ENCODE measurements around the gene EFCAB10.
"Not testable (repeated sequence)": the region's sequence is repeated elsewhere in the genome, so short reads cannot be mapped to it uniquely, and the experiment has no call there.

EFCAB10 gene

GRCh38 chr7:105524840-105525239 is 56.5 kb downstream of the EFCAB10 start:
- TF ChIP-seq TCF4 (CRISPR knock-in tag; IDR thresholded peaks at IDR 0.05; ENCODE audit: borderline replicate concordance) = no peak
- TF ChIP-seq ZC3H10 (CRISPR knock-in tag; IDR thresholded peaks at IDR 0.05) = no peak
- TF ChIP-seq ESRRG (CRISPR knock-in tag; IDR thresholded peaks at IDR 0.05) = no peak
- TF ChIP-seq ZFP30 (CRISPR knock-in tag; IDR thresholded peaks at IDR 0.05) = no peak
- no peak for TF ChIP-seq CSRNP3 (CRISPR knock-in tag; IDR thresholded peaks at IDR 0.05)
- TF ChIP-seq ZNF8 (CRISPR knock-in tag; IDR thresholded peaks at IDR 0.05) = no peak
- no peak for TF ChIP-seq TOX (CRISPR knock-in tag; IDR thresholded peaks at IDR 0.05; ENCODE audit: borderline replicate concordance)
- TF ChIP-seq PPARA (CRISPR knock-in tag; IDR thresholded peaks at IDR 0.05; ENCODE audit: borderline replicate concordance) = no peak
- TF ChIP-seq, protein P1, sequence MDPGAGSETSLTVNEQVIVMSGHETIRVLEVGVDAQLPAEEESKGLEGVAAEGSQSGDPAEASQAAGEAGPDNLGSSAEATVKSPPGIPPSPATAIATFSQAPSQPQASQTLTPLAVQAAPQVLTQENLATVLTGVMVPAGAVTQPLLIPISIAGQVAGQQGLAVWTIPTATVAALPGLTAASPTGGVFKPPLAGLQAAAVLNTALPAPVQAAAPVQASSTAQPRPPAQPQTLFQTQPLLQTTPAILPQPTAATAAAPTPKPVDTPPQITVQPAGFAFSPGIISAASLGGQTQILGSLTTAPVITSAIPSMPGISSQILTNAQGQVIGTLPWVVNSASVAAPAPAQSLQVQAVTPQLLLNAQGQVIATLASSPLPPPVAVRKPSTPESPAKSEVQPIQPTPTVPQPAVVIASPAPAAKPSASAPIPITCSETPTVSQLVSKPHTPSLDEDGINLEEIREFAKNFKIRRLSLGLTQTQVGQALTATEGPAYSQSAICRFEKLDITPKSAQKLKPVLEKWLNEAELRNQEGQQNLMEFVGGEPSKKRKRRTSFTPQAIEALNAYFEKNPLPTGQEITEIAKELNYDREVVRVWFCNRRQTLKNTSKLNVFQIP (CRISPR knock-in tag; IDR thresholded peaks at IDR 0.05; ENCODE audit: borderline replicate concordance, low read depth) = no peak
- no peak for TF ChIP-seq ARNTL (CRISPR knock-in tag; IDR thresholded peaks at IDR 0.05; ENCODE audit: borderline replicate concordance, low read depth)
- TF ChIP-seq ZNF70 (CRISPR knock-in tag; IDR thresholded peaks at IDR 0.05) = no peak
- no peak for TF ChIP-seq TSHZ2 (CRISPR knock-in tag; IDR thresholded peaks at IDR 0.05)
- no peak for ATAC-seq

GRCh38 chr7:105524423-105524822 is 56.9 kb downstream of the EFCAB10 start:
- ATAC-seq = not testable (repeated sequence)

- peak; percentile 93 for ATAC-seq
- TF ChIP-seq ZFP3 (CRISPR knock-in tag; IDR thresholded peaks at IDR 0.05) (no peak), ZNF70 (CRISPR knock-in tag; IDR thresholded peaks at IDR 0.05) (no peak), ZNF565 (CRISPR knock-in tag; conservative IDR thresholded peaks at IDR 0.05; ENCODE audit: low read depth) (no peak), RARB (CRISPR knock-in tag; IDR thresholded peaks at IDR 0.05) (no peak), CREB5 (CRISPR knock-in tag; IDR thresholded peaks at IDR 0.05; ENCODE audit: low read depth) (no peak), ZC3H10 (CRISPR knock-in tag; IDR thresholded peaks at IDR 0.05) (no peak)
- TF ChIP-seq, protein P2, sequence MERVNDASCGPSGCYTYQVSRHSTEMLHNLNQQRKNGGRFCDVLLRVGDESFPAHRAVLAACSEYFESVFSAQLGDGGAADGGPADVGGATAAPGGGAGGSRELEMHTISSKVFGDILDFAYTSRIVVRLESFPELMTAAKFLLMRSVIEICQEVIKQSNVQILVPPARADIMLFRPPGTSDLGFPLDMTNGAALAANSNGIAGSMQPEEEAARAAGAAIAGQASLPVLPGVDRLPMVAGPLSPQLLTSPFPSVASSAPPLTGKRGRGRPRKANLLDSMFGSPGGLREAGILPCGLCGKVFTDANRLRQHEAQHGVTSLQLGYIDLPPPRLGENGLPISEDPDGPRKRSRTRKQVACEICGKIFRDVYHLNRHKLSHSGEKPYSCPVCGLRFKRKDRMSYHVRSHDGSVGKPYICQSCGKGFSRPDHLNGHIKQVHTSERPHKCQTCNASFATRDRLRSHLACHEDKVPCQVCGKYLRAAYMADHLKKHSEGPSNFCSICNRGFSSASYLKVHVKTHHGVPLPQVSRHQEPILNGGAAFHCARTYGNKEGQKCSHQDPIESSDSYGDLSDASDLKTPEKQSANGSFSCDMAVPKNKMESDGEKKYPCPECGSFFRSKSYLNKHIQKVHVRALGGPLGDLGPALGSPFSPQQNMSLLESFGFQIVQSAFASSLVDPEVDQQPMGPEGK (CRISPR knock-in tag; IDR thresholded peaks at IDR 0.05; ENCODE audit: borderline replicate concordance) = no peak
Measured at GRCh38 chr7:105521717-105522463, 59.4 kb downstream of the EFCAB10 start, which contains the start of gene PUS7. Gene PUS7 (minus strand): TSS chr7:105522271. CDS start chr7:105508512, 13,759 bp downstream.

DNA sequence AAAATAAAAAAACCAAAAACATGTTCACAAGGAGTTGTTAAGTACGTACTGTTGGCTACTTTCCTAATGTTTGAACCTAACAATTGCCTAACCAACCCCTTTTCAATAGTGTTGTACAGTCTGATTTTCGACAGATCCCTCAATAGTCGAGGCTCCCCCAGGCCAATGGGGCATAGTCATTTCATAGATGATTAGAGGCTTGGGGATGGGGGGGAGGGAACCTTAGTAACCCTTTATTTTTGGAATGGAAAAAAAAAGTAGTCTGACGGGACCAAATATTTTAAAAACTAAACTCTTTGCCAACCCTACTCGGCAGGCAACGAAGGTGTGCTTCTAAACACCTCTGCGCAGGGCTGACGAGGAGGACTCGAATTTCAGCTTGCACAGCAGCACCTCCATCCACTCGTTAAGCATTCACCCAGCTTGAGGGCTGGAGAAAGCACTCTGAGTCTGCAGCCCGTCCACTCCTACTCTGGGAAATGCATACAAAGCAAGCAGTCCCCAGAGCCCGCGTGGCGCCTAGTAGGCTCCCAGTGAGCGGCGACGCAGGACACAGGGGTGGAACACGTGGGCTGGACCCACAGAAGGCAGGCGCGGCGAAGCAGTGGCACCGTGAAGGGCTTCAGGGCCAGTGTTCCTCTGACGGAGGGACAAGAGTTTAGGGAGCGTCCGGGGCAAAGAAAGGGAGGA is 60.1 kb downstream of the EFCAB10 start:
- ATAC-seq = peak; percentile 69
- TF ChIP-seq, protein P2 (CRISPR knock-in tag; IDR thresholded peaks at IDR 0.05; ENCODE audit: borderline replicate concordance) = no peak
- TF ChIP-seq ARNTL (CRISPR knock-in tag; IDR thresholded peaks at IDR 0.05; ENCODE audit: borderline replicate concordance, low read depth) = no peak
- no peak for TF ChIP-seq CREB5 (CRISPR knock-in tag; IDR thresholded peaks at IDR 0.05; ENCODE audit: low read depth)
- no peak for TF ChIP-seq TSHZ2 (CRISPR knock-in tag; IDR thresholded peaks at IDR 0.05)
- TF ChIP-seq ZFP30 (CRISPR knock-in tag; IDR thresholded peaks at IDR 0.05) = no peak
- TF ChIP-seq PPARA (CRISPR knock-in tag; IDR thresholded peaks at IDR 0.05; ENCODE audit: borderline replicate concordance) = no peak
